CD8-positive, alpha-beta memory T cell (primary cell): ENCODE data around the gene TERB1. TPM values are rescaled to one million over a fixed set of nuclear protein-coding genes. Genes with fewer than 3 reads are reported as not detected.

ENCODE experiments used
- CTCF ChIA-PET: fragments of 350-600 bp; sonication (Branson Sonifier 250); formaldehyde crosslinking; loops from one replicate; lab custom pipeline; 2021; ENCODE audit warnings: antibody characterized with exemption; lab: Charles Lee
- POLR2A ChIA-PET: fragments of 350-600 bp; sonication (Branson Sonifier 250); formaldehyde crosslinking; loops from one replicate; lab custom pipeline; 2021; ENCODE audit warnings: antibody characterized with exemption; lab: Charles Lee
- DNase-seq, 5 donors: peaks; one replicate each; pipeline versions ENCODE4 v3.0.0 to v3.0.0-alpha.2; 2020 to 2022; ENCODE audit warnings: mixed read lengths in 1 of 5
- H3K27ac ChIP-seq: one replicate; pipeline ENCODE4 v1.7.0; 2013; ENCODE audit warnings: low read depth, mild to moderate bottlenecking, low read length, moderate library complexity
- H3K27me3 ChIP-seq: 2 replicates; pipeline ENCODE4 v1.7.0; 2013; ENCODE audit warnings: low read length, mild to moderate bottlenecking; ENCODE audit not compliant: insufficient read depth, poor library complexity, severe bottlenecking
- H3K36me3 ChIP-seq: 2 replicates; pipeline ENCODE4 v1.7.0; 2013; ENCODE audit warnings: mild to moderate bottlenecking, low read length, moderate library complexity; ENCODE audit not compliant: insufficient read depth
- H3K4me1 ChIP-seq: 2 replicates; pipeline ENCODE4 v1.7.0; 2013; ENCODE audit warnings: mild to moderate bottlenecking, low read length, moderate library complexity; ENCODE audit not compliant: insufficient read depth
- H3K4me3 ChIP-seq: 2 replicates; pipeline ENCODE4 v1.7.0; 2013; ENCODE audit warnings: mild to moderate bottlenecking, low read length
- H3K9me3 ChIP-seq: 2 replicates; pipeline ENCODE4 v1.7.0; 2013; ENCODE audit warnings: mild to moderate bottlenecking, low read length
- H3K27ac Mint-ChIP-seq, 8 donors: one replicate each; pipeline ENCODE4 v1.8.0; 2020 to 2021; ENCODE audit warnings: mixed read lengths in 8 of 8, mild to moderate bottlenecking in 6 of 8, inconsistent platforms in 3 of 8, moderate library complexity in 3 of 8
- H3K27me3 Mint-ChIP-seq, 2 donors: one replicate each; pipeline ENCODE4 v1.8.0; 2020 to 2021; ENCODE audit warnings: mixed read lengths in 2 of 2, mild to moderate bottlenecking in 1 of 2, moderate library complexity in 1 of 2
- H3K36me3 Mint-ChIP-seq, 3 donors: one replicate each; pipeline ENCODE4 v1.8.0; 2020 to 2021; ENCODE audit warnings: mixed read lengths in 3 of 3, inconsistent platforms in 1 of 3, mild to moderate bottlenecking in 1 of 3
- H3K4me1 Mint-ChIP-seq, 3 donors: one replicate each; pipeline ENCODE4 v1.8.0; 2020 to 2021; ENCODE audit warnings: mixed read lengths in 3 of 3, inconsistent platforms in 1 of 3, mild to moderate bottlenecking in 1 of 3
- H3K4me3 Mint-ChIP-seq, 7 donors: one replicate each; pipeline ENCODE4 v1.8.0; 2020 to 2021; ENCODE audit warnings: mixed read lengths in 7 of 7, mild to moderate bottlenecking in 6 of 7, moderate library complexity in 4 of 7, inconsistent platforms in 2 of 7
- H3K9me3 Mint-ChIP-seq, 5 donors: one replicate each; pipeline ENCODE4 v1.8.0; 2020 to 2022; ENCODE audit warnings: mixed read lengths in 5 of 5, mild to moderate bottlenecking in 3 of 5, moderate library complexity in 2 of 5, inconsistent platforms in 1 of 5
- polyA plus RNA-seq: library from polyadenylated mRNA; unstranded; fragments of 300-500 nt; fragmentation: Illumina TruSeq; gene quantifications from one replicate; pipeline ENCODE4 v1.2.3, GENCODE V29; 2021
- total RNA-seq, 2 experiments: library from RNA; stranded (reverse); gene quantifications; one replicate each; pipeline ENCODE4 v1.2.3, GENCODE V29; 2021

TERB1 gene
- total and polyA plus RNA-seq, 3 experiments from 2014 or later, result 0.20 TPM; not detected in 2

DNA sequence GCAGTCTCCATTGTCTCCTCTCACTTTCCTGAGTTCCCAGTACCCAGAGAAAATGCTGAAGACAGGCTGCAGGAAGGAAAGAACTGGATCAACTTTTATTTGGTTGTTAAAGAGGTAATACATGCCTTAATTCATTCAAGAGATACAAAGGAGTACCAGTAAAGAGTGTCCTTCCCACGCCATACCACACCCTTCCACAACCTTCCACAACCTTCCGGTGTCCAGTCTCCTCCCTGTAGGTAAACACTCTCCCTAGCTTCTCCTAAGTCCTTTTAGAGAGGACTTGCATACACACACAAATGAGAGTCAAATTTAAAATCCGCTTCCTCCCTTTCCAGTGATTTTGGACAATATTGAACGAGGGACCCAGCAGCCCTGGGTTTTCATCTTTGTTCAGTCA, 40.0 kb upstream of the TERB1 start:
- ChIA-PET POLR2A (no interaction called here), CTCF (interaction anchor here (1.6 to 3.3 kb wide), 2 partner anchors 10 to 32 kb away, joined by 4 to 19 read pairs; partner anchors contain the start of gene NAE1)
- H3K27ac Mint-ChIP-seq, result no peak overlapping the region
- H3K27me3 ChIP-seq, result peaks cover 9% of the 10 kb centered on the region
- H3K4me3 ChIP-seq, result no peak overlapping the region
- H3K36me3 ChIP-seq, result no peaks in the 10 kb centered on the region
- peaks cover 34 to 51% of the 10 kb centered on the region in 2 donors for H3K27me3 Mint-ChIP-seq
- H3K9me3 ChIP-seq, result no peaks in the 10 kb centered on the region
- no peak for DNase-seq
- H3K4me1 Mint-ChIP-seq, result peaks cover 3 to 16% (median 5%) of the 10 kb centered on the region in 3 donors
- no peak overlapping the region for H3K27ac ChIP-seq
- H3K4me1 ChIP-seq, result no peaks in the 10 kb centered on the region
- no peak overlapping the region for H3K4me3 Mint-ChIP-seq
- H3K36me3 Mint-ChIP-seq, result no peaks in the 10 kb centered on the region
- H3K9me3 Mint-ChIP-seq, result no peaks in the 10 kb centered on the region

DNA sequence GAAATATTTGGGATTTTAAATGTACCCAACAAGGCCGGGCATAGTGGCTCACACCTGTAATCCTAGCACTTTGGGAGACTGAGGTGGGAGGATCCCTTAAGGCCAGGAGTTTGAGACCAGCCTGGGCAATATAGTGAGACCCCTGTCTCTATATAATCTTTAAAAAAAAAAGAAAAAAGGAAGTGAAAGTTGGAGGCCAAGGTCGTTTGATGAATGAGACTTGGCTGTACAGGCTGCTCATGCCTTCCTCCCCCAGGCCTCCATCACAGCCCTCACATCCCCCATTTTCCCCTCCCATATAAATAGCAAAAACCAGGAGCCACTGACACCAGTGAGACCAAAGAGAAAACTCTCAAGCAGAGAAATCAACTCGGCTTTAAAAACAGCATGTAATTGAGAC, 39.5 kb upstream of the TERB1 start:
- H3K36me3 Mint-ChIP-seq, result no peaks in the 10 kb centered on the region
- H3K4me1 Mint-ChIP-seq, result peaks cover 3 to 13% (median 5%) of the 10 kb centered on the region in 3 donors
- no peak overlapping the region for H3K4me3 ChIP-seq
- H3K27ac Mint-ChIP-seq, result no peak overlapping the region
- POLR2A ChIA-PET, result no interaction called here
- H3K36me3 ChIP-seq, result no peaks in the 10 kb centered on the region
- H3K9me3 ChIP-seq, result no peaks in the 10 kb centered on the region
- peaks cover 31 to 48% of the 10 kb centered on the region in 2 donors for H3K27me3 Mint-ChIP-seq
- no peak for DNase-seq
- no peaks in the 10 kb centered on the region for H3K9me3 Mint-ChIP-seq
- CTCF ChIA-PET, result interaction anchor here (1.8 to 3.3 kb wide), 2 partner anchors 10 kb away, joined by 4 to 19 read pairs; partner anchors contain the start of gene NAE1
- no peak overlapping the region for H3K27ac ChIP-seq
- H3K4me3 Mint-ChIP-seq, result no peak overlapping the region
- H3K4me1 ChIP-seq, result no peaks in the 10 kb centered on the region
- peaks cover 7% of the 10 kb centered on the region for H3K27me3 ChIP-seq

DNA sequence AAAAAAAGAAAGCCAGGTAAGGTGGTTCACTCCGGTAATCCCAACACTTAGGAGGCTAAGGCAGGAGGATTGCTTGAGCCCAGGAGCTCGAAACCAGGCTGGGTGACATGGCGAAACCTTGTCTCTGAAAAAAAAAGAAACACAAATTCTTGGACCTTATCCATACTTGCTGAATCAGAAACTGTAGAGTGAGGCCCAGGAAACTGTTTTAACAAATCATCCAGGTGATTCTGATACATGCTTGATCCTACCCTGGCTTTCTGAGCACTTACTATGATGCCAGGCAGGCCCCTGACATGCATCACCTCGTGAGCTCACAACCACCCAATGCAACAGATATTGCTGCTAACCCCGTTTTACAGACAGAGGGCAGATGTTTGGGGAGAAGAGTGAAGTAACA, 33.4 kb upstream of the TERB1 start:
- Mint-ChIP-seq H3K27ac (no peak overlapping the region), H3K4me1 (peaks cover under 1 to 6% (median 1%) of the 10 kb centered on the region in 3 donors), H3K36me3 (no peaks in the 10 kb centered on the region), H3K9me3 (no peaks in the 10 kb centered on the region), H3K27me3 (peaks cover 2 to 16% of the 10 kb centered on the region in 2 donors), H3K4me3 (no peak overlapping the region)
- DNase-seq, result no peak
- Histone ChIP-seq H3K4me1 (peaks cover 7% of the 10 kb centered on the region), H3K27me3 (no peaks in the 10 kb centered on the region), H3K9me3 (no peaks in the 10 kb centered on the region), H3K27ac (no peak overlapping the region), H3K36me3 (no peaks in the 10 kb centered on the region), H3K4me3 (no peak overlapping the region)
- ChIA-PET POLR2A (no interaction called here), CTCF (interaction anchor here (1.2 kb wide), 1 partner anchor 33 kb away, joined by 5 read pairs; no protein-coding TSS in a partner anchor)

- Mint-ChIP-seq H3K9me3 (no peaks in the 10 kb centered on the region), H3K27me3 (peaks cover 2 to 8% of the 10 kb centered on the region in 2 donors), H3K4me3 (peak overlapping the region in 2 of 7 donors; percentile 20 to 61), H3K27ac (peak overlapping the region in 2 of 8 donors; percentile 72 to 80), H3K36me3 (peaks cover 0 to 7% (median 0%) of the 10 kb centered on the region in 3 donors), H3K4me1 (peaks cover 18 to 25% (median 20%) of the 10 kb centered on the region in 3 donors)
- H3K4me1 ChIP-seq, result peaks cover 24% of the 10 kb centered on the region
- H3K36me3 ChIP-seq, result no peaks in the 10 kb centered on the region
- no peak for DNase-seq
- H3K4me3 ChIP-seq, result no peak overlapping the region
- ChIA-PET CTCF (interaction anchor here (0.6 kb wide), 1 partner anchor 10 kb away, joined by 3 read pairs; no protein-coding TSS in a partner anchor), POLR2A (no interaction called here)
- H3K27me3 ChIP-seq, result no peaks in the 10 kb centered on the region
- no peaks in the 10 kb centered on the region for H3K9me3 ChIP-seq
- no peak overlapping the region for H3K27ac ChIP-seq
Measured at GRCh38 chr16:66832661-66833305, 31.4 kb upstream of the TERB1 start.

DNA sequence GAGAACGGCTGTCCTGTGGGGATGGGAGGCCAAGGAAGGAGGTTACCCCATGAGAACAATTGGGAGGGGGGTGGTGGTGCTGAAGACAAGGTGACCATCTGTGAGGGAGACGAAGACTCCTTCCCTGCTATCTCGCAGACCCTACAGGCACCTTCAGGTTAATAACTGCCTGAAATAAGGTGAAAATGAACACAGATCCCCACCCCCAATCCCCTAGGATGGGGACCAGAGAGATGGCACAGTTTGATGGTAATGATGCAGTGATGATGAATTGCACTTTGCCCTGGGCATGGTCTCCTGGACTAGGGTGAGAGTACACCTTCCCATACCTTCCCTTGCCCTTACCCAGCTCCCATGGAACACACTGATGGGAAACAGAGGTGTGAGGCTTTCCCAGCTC, 30.8 kb upstream of the TERB1 start:
- H3K27me3 ChIP-seq, result no peaks in the 10 kb centered on the region

GRCh38 chr16:66830422-66831404, 29.3 kb upstream of the TERB1 start, which contains the start of gene NAE1:
Gene NAE1, minus strand, starts transcription at chr16:66830976. Its CDS starts 77 bp downstream, at chr16:66830899.
- H3K4me1 Mint-ChIP-seq, result peaks cover 31 to 44% (median 37%) of the 10 kb centered on the region in 3 donors
- peak within 1 kb of the TSS; percentile 68 for H3K4me3 ChIP-seq
- no peaks in the 10 kb centered on the region for H3K27me3 ChIP-seq
- peak; percentile 86 to 91 (median 89) for DNase-seq
- peak within 1 kb of the TSS; percentile 41 to 94 (median 70) for H3K27ac Mint-ChIP-seq
- H3K9me3 ChIP-seq, result no peaks in the 10 kb centered on the region
- H3K9me3 Mint-ChIP-seq, result no peaks in the 10 kb centered on the region
- peak within 1 kb of the TSS; percentile 81 for H3K27ac ChIP-seq
- ChIA-PET CTCF (interaction anchor here (0.6 to 3.6 kb wide), 38 partner anchors 8 to 405 kb away, joined by 3 to 58 read pairs (median 5); partner anchors contain the start of genes CA7, DYNC1LI2 and PDP2), POLR2A (interaction anchor here (0.7 to 1.7 kb wide), 8 partner anchors 9 to 732 kb away, joined by 3 to 9 read pairs (median 4); partner anchors contain the start of gene PDP2)
- H3K4me1 ChIP-seq, result peaks cover 28% of the 10 kb centered on the region
- H3K27me3 Mint-ChIP-seq, result peaks cover 0 to 4% of the 10 kb centered on the region in 2 donors
- H3K36me3 Mint-ChIP-seq, result peaks cover 6 to 23% (median 6%) of the 10 kb centered on the region in 3 donors
- H3K4me3 Mint-ChIP-seq, result peak within 1 kb of the TSS; percentile 76 to 91 (median 78)
- H3K36me3 ChIP-seq, result peaks cover 1% of the 10 kb centered on the region

More for the DNA sequence above, 30.8 kb upstream of the TERB1 start:
- Histone ChIP-seq H3K4me3 (no peak overlapping the region), H3K27ac (no peak overlapping the region), H3K4me1 (peaks cover 28% of the 10 kb centered on the region), H3K36me3 (no peaks in the 10 kb centered on the region), H3K9me3 (no peaks in the 10 kb centered on the region)
- Mint-ChIP-seq H3K4me3 (peak overlapping the region in 2 of 7 donors; percentile 44 to 83), H3K27ac (peak overlapping the region in 2 of 8 donors; percentile 80 to 89), H3K36me3 (peaks cover 0 to 10% (median 0%) of the 10 kb centered on the region in 3 donors), H3K27me3 (peaks cover 2 to 8% of the 10 kb centered on the region in 2 donors), H3K4me1 (peaks cover 20 to 31% (median 24%) of the 10 kb centered on the region in 3 donors), H3K9me3 (no peaks in the 10 kb centered on the region)
- CTCF ChIA-PET, result interaction anchor here (0.6 to 3.6 kb wide), 5 partner anchors 9 to 40 kb away, joined by 3 to 58 read pairs (median 19); partner anchors contain the start of gene CA7
- POLR2A ChIA-PET, result no interaction called here
- DNase-seq, result no peak

DNA sequence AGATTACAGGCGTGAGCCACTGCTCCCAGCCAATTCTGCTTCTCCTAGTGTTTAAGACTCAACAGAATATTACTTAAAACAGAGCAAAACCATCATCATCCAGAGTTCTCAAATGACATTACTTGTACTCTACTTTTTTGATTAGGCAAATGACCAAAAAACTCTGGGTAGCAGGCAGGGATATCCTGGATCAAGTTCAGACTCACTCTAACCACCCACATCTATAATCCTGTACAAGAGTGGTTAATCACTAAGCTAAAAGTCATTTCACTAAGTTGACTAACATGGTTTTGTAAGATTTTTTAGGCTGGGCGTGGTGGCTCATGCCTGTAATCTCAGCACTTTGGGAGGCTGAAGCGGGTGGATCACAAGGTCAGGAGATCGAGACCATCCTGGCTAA, 22.6 kb upstream of the TERB1 start:
- peaks cover 15 to 75% (median 17%) of the 10 kb centered on the region in 3 donors for H3K36me3 Mint-ChIP-seq
- H3K27me3 ChIP-seq, result no peaks in the 10 kb centered on the region
- H3K4me1 ChIP-seq, result peaks cover 14% of the 10 kb centered on the region
- no peak overlapping the region for H3K27ac ChIP-seq
- no peaks in the 10 kb centered on the region for H3K9me3 Mint-ChIP-seq
- peaks cover 33% of the 10 kb centered on the region for H3K36me3 ChIP-seq
- H3K27me3 Mint-ChIP-seq, result no peaks in the 10 kb centered on the region
- ChIA-PET CTCF (interaction anchor here (2.8 kb wide), 1 partner anchor 44 kb away, joined by 8 read pairs; no protein-coding TSS in a partner anchor), POLR2A (no interaction called here)
- no peak overlapping the region for H3K4me3 ChIP-seq
- peak overlapping the region in 1 of 8 donors; percentile 47 for H3K27ac Mint-ChIP-seq
- DNase-seq, result no peak
- peak overlapping the region in 1 of 7 donors; percentile 45 for H3K4me3 Mint-ChIP-seq
- no peaks in the 10 kb centered on the region for H3K9me3 ChIP-seq
- peaks cover 33 to 49% (median 41%) of the 10 kb centered on the region in 3 donors for H3K4me1 Mint-ChIP-seq
